Smooth muscle cell of the brain vasculature (primary cell): ENCODE data around the gene FNDC3A.
"Not testable (repeated sequence)": the region's sequence is repeated elsewhere in the genome, so short reads cannot be mapped to it uniquely, and the experiment has no call there.

Experiments used
- DNase-seq: peaks from one replicate; pipeline ENCODE4 v3.0.0-alpha.2; 2012; ENCODE audit warnings: low read depth, low spot score

Gene FNDC3A

DNA sequence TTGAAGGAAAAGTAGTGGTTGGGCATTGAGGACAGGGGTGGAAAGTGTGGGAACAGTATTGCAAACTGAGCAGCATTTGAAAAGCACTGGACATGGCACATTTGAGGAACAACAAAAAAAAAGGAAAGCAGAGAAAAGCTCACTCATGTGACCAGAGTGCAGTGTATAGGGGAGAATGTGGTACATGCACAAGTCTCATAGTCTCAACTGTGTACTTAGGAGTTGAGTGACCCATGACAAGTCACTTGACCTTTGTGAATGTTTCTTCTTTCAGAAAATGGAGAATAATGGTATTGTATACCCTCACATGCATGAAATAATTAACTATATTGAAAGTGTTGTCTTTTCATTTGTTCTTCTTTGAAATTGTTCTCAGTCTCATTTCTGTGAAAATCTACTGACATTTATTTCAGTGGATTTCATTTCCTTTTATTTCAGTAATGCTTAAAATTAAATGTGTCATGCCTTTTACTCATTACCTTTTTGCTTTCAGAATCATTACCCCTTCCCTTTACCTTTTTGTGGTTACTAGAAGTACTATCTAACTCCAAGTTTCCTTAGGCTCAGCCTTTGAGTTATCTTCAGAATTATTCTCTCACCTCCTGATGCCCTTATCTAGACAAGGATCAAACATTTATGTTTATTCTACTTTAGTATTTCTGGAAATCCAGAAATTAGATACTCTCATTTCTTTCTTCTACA, 165.3 kb downstream of the FNDC3A start:
- no peak for DNase-seq

DNA sequence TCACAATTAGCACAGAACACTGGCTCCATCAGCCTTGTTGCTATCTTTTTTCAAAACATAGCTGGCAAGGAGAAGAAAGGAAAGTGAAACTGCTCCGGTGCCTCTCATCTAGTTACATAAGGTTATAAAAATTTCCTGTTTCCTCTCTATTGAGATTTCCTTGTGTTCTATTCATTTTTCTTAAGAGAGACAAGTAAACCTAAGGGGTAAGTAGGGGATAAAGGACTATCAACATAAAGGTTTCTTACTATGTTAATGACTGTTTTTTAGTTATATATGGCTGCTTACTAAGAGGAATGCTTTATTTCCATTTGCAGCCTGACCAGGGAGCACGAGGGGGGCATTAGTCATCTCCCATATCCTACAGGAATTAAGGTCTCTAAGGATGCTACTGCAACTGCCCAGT, 171.2 kb downstream of the FNDC3A start:
- DNase-seq: peak; percentile 64

DNA sequence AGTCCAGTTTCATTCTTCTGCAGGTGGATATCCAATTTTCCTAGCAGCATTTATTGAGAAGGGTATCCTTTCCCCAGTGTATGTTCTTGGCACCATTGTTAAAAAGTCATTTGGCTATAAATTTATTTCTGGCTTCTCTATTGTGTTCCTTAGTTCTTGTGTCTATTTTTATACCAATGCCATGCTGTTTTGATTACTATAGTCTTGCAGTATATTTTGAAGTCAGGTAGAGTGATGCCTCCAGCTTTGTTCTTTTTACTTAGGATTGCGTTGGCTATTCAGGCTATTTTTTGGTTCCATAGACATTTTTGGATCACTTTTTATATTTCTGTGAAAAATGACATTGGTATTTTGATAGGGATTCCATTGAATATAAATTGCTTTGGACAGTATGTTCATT, 172.7 kb downstream of the FNDC3A start:
- no peak for DNase-seq

DNA sequence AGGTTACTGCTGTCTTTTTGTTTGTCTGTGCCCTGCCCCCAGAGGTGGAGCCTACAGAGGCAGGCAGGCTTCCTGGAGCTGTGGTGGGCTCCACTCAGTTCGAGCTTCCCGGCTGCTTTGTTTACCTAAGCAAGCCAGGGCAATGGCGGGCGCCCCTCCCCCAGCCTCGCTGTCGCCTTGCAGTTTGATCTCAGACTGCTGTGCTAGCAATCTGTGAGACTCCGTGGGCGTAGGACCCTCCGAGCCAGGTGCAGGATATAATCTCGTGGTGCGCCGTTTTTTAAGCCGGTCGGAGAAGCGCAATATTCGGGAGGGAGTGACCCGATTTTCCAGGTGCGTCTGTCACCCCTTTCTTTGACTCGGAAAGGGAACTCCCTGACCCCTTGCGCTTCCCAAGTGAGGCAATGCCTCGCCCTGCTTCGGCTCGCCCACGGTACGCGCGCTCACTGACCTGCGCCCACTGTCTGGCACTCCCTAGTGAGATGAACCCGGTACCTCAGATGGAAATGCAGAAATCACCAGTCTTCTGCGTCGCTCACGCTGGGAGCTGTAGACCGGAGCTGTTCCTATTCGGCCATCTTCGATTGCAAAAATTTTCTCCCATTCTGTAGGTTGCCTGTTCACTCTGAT, 182.4 kb downstream of the FNDC3A start:
- DNase-seq: not testable (repeated sequence)

DNA sequence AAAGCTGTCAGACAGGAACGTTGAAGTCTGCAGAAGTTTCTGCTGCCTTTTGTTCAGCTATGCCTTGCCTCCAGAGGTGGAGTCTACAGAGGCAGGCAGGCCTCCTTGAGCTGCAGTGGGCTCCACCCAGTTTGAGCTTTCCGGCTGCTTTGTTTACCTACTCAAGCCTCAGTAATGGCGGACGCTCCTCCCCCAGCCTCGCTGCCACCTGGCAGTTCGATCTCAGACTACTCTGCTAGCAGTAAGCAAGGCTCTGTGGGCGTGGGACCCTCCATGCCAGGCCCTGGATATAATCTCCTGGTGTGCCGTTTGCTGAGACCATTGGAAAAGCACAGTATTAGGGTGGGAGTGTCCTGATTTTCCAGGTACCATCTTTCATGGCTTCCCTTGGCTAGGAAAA, 187.4 kb downstream of the FNDC3A start:
- DNase-seq: not testable (repeated sequence)

DNA sequence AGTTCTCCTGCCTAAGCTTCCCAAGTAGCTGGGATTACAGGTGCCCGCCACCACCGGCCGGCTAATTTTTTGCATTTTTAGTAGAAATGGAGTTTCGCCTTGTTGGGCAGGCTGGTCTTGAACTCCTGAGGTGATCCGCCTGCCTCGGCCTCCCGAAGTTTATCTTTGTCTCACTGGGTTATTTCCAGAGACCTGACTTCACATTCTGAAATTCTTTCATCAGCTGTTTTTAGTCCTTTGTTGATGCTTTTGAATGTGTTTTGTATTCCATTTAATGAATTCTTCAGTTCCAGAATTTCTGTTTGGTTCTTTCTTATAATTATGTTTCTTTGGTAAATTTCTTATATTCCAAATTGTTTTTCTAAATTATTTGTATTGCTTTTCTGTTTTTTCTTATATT, 189.0 kb downstream of the FNDC3A start:
- no peak for DNase-seq

DNA sequence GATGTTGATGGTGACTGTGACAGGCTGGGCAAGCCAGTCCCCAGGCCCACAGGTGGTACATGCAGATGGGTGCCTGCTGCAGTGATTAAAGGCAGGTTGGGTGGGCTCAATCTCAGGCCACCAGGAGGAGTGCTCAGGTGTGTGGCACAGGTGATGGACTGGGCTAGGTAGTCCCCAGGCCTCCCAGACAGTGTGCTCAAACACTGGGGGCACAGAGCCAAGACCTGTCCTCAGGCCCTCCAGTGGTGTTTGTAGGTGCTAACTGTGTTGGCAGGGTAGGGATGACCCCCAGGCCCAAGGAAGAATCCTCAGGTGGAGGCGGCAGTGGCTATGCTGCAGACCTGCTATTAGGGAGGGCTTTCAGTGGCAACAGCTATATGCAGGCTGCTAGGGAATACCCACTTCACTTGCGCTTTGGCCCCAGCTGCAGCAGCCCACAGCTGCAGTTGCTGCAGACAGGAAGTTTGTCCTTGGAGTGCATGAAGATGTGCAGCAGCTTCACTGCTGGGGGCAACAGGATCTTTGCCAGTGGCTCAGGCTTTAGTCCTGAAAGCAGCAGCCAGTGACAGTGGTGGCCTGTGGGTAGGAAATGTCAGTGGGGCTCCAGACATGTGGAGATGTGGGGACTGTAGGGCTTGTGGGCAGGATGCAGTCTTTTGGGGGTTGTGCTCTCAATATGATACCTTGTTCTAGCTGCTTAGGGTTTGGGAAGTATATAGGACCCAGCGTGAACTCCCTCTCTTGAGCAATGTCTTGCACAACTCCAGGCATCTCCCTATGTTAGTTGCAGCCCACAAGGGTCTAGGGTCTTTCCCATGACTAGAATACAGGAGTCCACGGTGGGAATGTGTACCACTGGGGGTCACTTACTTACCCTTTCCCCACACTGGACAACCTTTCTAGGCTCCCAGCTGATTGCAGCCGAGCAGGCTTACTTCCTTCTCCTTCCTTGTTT, 190.4 kb downstream of the FNDC3A start:
- DNase-seq: peak; percentile 18

DNA sequence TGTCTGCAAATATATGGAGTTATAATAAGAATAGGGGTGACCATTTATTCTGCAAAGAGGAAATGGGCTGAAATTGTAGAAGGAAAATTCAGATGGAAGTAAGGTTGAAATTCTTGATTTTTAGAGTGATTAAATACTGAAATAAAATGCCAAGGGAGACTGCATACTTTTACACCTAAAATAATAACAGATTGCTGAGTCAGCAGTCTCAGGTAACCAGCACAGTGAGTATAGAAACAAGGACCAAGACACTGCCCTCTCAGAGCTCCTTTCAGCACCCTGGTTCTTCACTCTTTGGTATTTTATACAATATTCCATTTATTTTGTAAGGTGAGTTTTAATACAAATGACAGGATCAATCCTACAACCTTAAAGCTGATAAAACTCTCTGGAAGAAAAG, 195.6 kb downstream of the FNDC3A start:
- no peak for DNase-seq

DNA sequence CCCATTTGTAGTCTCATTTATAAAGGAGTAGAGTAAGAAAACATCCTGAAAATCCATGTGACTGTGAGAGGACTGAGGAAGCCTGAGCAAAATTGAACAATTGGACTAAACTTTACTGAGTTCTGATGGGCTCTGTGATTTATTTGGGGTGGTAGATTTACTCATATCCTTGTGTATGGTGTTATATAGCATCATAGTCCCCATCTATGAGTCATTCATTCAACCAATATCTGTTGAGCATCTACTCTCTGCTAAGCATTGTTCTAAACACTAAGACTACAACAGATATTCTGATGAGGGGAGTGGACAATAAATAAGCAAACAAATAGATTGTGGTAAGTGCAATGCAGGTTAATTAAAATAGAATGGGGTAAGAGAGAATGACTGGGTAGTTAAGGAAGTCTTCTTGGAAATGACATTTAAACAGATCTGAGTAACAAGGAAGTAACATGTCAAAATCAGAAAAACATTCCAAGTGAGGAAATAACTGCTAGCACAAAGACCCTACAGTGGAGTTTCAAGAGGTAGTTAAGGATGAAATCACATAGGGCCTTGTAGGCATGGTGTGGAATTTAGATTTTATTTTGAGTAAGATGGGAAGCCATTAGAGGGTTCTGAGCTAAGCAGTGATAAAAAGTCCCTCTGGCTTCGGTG, 208.1 kb downstream of the FNDC3A start:
- no peak for DNase-seq

DNA sequence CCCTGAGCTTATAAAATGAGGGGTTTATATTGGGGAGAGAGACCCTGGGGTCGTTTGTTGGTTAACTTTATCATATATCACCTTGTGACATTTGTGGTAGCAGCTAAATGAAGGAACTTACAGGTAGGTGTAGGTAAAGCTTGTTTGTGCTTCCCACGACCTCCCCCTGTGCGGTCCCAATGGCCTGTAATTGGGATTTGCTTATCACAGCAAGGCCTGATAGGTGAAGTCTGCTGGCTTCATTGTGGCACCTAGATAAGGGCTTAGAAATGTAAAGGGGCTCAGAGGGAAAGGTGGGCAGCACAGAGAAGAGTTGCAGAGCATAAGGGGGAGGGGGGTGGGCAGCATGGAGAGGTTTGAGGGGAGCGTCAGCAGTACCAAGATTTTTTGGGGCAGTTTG, 208.9 kb downstream of the FNDC3A start:
- no peak for DNase-seq

DNA sequence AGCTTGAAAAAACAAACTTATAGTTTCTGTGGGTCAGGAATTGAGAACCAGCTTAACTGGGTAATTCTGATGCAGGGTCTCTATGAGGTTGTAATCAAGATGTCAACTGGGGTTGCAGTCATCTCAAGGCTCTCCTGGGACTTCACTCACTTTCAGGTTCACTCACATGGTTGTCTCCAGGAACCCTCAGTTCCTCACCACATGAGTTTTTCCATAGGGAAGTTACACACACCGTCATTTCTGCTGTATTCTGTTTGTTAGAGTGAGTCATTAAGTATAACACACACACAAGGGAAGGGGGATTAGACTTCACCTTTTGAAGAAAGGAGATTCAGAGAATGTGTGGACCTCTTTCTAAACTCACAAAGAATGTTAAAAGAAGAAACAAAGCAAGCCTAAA, 209.6 kb downstream of the FNDC3A start:
- no peak for DNase-seq

DNA sequence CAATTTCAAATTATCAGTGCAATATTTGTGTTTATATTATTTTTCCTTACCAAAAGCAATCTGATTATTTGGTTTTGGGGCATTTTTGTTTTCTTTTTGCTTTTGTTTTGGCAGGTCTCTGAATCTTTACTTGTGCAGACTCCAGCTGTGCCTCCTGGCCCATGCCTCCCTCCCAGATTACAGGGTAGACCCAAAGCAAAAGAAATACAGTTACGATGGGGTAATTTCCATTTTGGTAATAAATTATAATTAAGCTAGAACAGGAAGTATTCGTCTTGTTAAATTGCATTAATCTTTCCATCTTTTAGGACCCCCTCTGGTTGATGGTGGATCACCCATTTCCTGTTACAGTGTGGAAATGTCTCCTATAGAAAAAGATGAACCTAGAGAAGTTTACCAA, 215.2 kb downstream of the FNDC3A start:
- DNase-seq: no peak

DNA sequence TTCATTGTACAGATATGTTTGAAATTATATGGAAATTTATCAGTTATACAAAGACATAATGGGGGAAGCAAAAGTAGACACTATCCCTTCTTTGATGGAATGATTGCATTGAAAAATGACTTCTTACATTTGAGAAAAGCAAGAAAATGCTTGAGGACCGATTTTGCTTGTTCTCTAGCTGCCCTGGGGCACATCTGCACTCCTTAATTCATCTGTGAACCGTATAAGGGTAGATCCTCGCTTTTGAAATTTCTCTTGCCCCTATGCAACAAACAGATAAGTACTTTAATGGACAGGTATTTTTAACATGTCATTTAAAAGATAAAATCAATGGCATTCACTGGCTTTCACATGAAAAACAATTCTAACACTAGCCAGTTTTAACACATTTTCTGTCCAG, 230.9 kb downstream of the FNDC3A start:
- no peak for DNase-seq

DNA sequence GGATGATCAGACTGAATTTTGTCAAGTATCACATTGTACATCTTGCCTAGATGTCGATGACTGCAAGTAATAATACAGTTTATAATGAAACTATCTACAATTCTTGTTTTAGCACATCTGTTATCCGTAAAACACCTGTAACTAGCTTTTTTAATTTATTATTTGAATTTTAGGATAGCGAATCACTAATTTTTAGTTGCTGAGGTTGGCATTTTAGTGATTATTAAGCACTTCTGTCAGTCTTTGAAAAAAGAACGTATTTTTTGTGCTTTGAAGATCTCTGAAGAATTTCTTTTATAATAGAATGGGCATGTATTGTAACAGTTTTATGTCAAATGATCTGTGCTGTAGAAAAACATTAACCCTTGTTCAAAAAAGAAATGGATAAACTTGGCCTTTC, 232.9 kb downstream of the FNDC3A start:
- no peak for DNase-seq

DNA sequence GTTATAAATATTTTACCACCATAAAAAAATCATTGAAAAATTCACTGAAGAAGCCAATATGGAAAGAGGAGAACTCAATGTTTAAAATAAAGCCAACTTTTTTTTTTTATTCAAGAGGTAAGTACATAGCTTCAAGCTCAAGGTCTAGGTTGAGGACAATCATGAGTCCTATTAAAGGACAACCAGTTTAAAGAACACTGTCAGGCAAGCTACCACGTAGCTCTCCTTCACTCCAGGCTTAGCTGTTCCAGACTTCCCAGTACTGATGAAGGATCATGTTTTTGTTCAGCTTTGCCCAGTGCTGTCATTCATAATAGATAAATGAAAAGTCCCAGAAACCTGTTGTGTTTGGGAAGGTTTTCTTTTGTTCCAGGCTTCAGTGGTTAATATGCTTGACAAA, 234.4 kb downstream of the FNDC3A start:
- no peak for DNase-seq

DNA sequence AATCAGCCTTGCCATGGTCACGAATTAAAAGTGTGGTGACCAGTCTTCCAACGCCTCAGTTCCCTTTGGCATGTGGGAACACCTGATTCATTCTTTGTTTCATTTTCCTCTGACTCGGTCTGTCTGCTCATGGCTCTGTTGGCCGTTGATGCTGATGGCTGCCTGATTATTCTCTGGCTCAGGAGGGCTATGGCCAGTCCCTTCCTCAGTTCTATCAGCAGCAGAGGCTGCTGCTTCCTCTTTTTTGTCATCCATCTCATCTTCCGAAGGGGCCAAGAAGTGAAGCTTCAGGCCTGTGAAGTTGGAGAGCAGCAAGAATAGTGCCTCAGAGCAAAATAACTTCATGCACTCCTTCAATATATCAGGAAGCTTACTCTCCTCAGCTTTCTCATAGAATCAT, 235.0 kb downstream of the FNDC3A start:
- DNase-seq: no peak

DNA sequence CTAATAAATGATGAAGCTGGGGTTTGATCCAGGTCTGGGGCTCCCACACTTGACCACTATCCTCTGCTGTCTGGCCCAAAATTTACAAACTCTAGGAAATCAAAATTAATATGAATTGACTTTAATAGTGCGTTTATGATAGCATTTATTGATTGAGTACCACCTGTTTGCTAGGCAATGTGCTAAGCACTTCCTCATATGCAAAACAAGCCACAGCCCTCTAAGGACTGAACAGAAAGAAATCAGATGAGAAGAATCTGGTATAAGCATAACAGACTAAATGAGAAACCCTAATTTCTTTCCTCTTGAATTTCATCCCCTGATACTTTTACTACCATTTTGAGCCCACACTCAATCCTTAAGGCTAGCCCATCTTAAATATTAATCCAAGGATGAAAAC, 237.8 kb downstream of the FNDC3A start:
- DNase-seq: no peak

DNA sequence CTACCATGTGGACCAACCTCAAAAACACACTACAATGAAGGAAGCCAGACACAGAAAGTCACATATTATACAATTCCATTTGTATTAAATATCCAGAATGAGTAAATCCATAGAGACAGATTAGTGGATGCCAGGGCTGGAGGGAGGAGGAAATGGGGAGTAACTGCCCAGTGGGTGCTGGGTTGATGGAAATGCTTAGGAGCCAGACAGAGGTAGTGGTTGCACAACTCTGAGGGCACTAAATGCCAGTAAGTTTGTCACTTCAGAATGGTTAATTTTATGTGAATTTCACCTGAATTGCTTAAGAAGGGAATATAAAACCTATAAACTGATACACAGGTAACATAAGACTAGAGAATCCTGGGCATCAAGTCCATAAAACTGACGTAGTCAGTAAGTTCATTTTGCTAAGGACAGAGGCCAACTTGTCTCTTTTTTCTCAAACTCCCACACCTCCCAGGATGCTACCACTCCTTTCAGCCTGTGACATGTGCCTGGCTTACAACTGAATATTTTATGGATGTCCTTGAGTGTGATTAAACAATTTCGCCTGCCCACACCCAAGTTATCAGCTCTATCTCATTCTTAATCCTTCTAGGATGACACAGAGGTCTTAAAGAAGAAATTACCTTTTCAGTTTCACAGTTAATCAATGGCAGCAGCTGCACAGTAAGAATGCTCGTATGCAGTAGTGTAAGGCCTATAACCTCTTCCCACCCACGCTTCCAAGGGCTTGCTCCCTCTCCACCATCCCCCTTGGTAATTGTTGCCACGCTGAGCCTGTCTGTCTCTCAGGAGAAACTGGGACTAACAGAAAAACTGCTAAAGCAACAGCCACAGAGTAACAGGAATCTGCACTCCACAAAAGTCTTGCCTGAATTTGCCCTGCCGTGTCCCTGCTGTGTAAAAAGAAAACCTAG, 238.5 kb downstream of the FNDC3A start:
- DNase-seq: no peak

DNA sequence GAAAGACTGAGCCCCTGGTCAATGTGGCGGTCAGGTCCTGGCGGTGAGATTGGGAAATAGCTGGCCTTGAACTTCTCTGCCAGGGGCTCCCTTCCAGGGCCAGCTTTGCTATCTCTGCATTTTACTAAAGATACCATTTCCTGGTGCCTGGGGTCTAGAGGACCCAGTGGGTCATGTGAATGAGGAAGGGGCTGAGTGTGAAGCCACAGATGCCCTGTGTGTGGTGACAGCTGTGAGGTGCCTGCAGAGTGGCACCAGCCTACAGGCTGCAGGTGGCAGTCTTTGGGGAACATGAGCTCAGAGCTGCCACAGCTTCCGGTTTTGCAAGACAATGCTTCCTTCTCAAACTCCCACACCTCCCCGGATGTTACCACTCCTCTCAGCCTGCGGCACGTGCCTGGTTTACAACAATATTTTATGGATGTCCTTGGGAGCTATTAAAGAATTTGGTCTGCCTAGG, 239.2 kb downstream of the FNDC3A start:
- DNase-seq: no peak

DNA sequence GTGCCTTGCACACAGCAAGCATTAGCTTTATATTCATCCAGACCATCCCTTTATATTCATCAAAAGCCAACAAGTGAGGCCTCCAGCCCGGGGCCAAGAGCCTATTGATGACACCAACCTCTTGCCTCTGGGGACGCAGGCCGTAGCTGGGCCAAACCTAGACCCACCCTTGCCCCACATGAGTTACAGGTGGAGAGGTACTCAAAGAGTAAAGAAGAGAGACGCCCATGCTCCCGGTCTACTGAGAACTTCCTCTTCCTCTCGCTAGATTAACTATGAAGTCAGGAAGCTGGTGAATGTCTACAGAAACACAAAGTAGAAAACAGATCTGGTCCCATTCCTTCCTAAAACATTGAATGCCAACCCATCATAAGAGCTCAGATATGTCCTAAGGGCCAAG, 240.6 kb downstream of the FNDC3A start:
- DNase-seq: no peak

DNA sequence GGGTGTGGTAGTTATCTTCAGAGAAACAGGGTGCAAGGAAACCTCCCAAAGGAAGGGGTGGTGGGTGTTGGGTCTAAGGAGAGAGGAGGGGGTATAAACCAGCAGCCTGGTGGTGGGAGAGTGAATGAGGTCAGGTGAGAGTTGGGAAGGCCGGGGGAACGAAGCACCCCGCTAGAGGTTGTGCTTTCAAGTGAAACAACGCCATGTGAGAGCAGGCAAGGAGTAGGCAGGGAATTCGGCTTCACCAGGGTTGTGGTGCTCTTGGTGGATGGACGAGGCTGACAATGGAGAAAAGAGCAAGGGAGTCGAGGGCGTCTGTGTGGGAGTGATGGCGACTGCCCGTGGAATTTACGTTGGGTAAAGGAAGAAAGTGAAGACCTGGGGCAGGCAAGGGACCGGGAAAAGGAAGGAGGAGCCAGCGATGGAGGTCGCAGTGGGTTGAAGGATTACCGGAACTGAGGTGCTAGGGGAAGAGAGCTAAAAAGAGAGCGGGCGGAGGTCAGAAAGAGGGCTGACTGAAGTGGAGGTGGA, 242.3 kb downstream of the FNDC3A start:
- DNase-seq: no peak
